ENCODE measurements around the gene B4GALNT4. TPM values are rescaled to one million over a fixed set of nuclear protein-coding genes. Genes with fewer than 3 reads are reported as not detected.

B4GALNT4 gene
- total RNA-seq, 1 donor from 2014 or later = 1.5 TPM

GRCh38 chr11:395866-396265, 26.6 kb downstream of the B4GALNT4 start:
- Histone ChIP-seq H3K4me3 (no peak overlapping the region), H3K36me3 (no peaks in the 10 kb centered on the region), H3K27me3 (ENCODE audit: low read depth) (peaks cover 47% of the 10 kb centered on the region), H3K4me1 (peaks cover 13% of the 10 kb centered on the region), H3K9me3 (replicated peaks) (no peaks in the 10 kb centered on the region), H3K27ac (replicated peaks) (no peak overlapping the region)
- no peak for DNase-seq
- intact Hi-C loops (cut with micrococcal nuclease) = no loop called here
- no peak for TF ChIP-seq CTCF (IDR thresholded peaks at IDR 0.05; ENCODE audit: borderline replicate concordance)

GRCh38 chr11:396511-396947, 27.2 kb downstream of the B4GALNT4 start:
- Histone ChIP-seq H3K4me1 (peaks cover 13% of the 10 kb centered on the region), H3K27ac (replicated peaks) (peak overlapping the region; percentile 35), H3K4me3 (peak overlapping the region; percentile 59), H3K36me3 (no peaks in the 10 kb centered on the region), H3K9me3 (replicated peaks) (no peaks in the 10 kb centered on the region), H3K27me3 (ENCODE audit: low read depth) (peaks cover 40% of the 10 kb centered on the region)
- peak; percentile 25 for TF ChIP-seq CTCF (IDR thresholded peaks at IDR 0.05; ENCODE audit: borderline replicate concordance)
- intact Hi-C loops (cut with micrococcal nuclease) = no loop called here
- DNase-seq = no peak

- Histone ChIP-seq H3K27ac (replicated peaks) (peak overlapping the region; percentile 35), H3K4me1 (peaks cover 13% of the 10 kb centered on the region), H3K27me3 (ENCODE audit: low read depth) (peaks cover 35% of the 10 kb centered on the region), H3K4me3 (peak overlapping the region; percentile 59), H3K36me3 (no peaks in the 10 kb centered on the region), H3K9me3 (replicated peaks) (no peaks in the 10 kb centered on the region)
- TF ChIP-seq CTCF (IDR thresholded peaks at IDR 0.05; ENCODE audit: borderline replicate concordance) = peak; percentile 68
- intact Hi-C loops (cut with micrococcal nuclease) = no loop called here
- DNase-seq = peak; percentile 71
These were observed 27.7 kb downstream of the B4GALNT4 start for GRCh38 chr11:396948-397548.

GRCh38 chr11:398826-399225, 29.5 kb downstream of the B4GALNT4 start:
- Histone ChIP-seq H3K27me3 (ENCODE audit: low read depth) (peaks cover 17% of the 10 kb centered on the region), H3K4me1 (peaks cover 13% of the 10 kb centered on the region), H3K36me3 (no peaks in the 10 kb centered on the region), H3K27ac (replicated peaks) (no peak overlapping the region), H3K9me3 (replicated peaks) (no peaks in the 10 kb centered on the region), H3K4me3 (no peak overlapping the region)
- no peak for TF ChIP-seq CTCF (IDR thresholded peaks at IDR 0.05; ENCODE audit: borderline replicate concordance)
- intact Hi-C loops (cut with micrococcal nuclease) = no loop called here
- no peak for DNase-seq

- Histone ChIP-seq H3K4me3 (no peak overlapping the region), H3K36me3 (no peaks in the 10 kb centered on the region), H3K9me3 (replicated peaks) (no peaks in the 10 kb centered on the region), H3K27ac (replicated peaks) (no peak overlapping the region), H3K4me1 (peaks cover 13% of the 10 kb centered on the region), H3K27me3 (ENCODE audit: low read depth) (peaks cover 9% of the 10 kb centered on the region)
- intact Hi-C loops (cut with micrococcal nuclease) = no loop called here
- DNase-seq = no peak
- no peak for TF ChIP-seq CTCF (IDR thresholded peaks at IDR 0.05; ENCODE audit: borderline replicate concordance)
These were observed 30.5 kb downstream of the B4GALNT4 start for GRCh38 chr11:399731-400211.
